ENCODE measurements around the gene ARHGEF11. TPM values are rescaled to one million over a fixed set of nuclear protein-coding genes. Genes with fewer than 3 reads are reported as not detected.

Gene ARHGEF11
- total and polyA plus RNA-seq, 8 donors = 9.1 to 21.0 (median 12.3) TPM

DNA sequence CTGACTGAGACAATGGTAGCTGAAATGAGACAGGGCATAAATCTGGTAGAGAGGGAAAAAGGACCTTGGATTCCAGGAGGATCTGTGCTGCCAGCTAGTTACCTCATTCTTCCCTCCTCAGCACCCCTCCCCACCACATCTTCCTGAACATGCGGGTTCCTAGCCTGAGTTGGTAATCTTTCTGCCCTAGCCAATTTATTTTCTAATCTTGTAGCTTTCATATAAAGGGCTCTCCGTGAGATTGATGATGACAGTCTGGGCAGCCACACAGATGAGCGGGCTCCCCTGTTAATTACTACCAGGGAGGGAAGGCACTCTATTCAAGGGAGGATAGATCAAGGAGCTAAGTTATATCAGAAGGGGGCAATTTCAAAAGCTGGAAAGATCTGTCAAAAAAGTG, 20.2 kb downstream of the ARHGEF11 start:
- Histone ChIP-seq H3K4me1 (no peaks in the 10 kb centered on the region), H3K4me3 (no peak overlapping the region), H3K27me3 (no peaks in the 10 kb centered on the region), H3K36me3 (no peaks in the 10 kb centered on the region), H3K27ac (no peak overlapping the region), H3K9me3 (no peaks in the 10 kb centered on the region)
- FAIRE-seq (no peak), ATAC-seq (peak; percentile 44 to 71 (median 54)), DNase-seq (no peak)
- 47 to 49% methylated on average over 3 of the region's 3 CpGs for WGBS, 2 donors
- intact Hi-C loops (cut with DNase I) = no loop called here
- TF ChIP-seq, protein P1, sequence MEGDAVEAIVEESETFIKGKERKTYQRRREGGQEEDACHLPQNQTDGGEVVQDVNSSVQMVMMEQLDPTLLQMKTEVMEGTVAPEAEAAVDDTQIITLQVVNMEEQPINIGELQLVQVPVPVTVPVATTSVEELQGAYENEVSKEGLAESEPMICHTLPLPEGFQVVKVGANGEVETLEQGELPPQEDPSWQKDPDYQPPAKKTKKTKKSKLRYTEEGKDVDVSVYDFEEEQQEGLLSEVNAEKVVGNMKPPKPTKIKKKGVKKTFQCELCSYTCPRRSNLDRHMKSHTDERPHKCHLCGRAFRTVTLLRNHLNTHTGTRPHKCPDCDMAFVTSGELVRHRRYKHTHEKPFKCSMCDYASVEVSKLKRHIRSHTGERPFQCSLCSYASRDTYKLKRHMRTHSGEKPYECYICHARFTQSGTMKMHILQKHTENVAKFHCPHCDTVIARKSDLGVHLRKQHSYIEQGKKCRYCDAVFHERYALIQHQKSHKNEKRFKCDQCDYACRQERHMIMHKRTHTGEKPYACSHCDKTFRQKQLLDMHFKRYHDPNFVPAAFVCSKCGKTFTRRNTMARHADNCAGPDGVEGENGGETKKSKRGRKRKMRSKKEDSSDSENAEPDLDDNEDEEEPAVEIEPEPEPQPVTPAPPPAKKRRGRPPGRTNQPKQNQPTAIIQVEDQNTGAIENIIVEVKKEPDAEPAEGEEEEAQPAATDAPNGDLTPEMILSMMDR (IDR thresholded peaks at IDR 0.05) = no peak

DNA sequence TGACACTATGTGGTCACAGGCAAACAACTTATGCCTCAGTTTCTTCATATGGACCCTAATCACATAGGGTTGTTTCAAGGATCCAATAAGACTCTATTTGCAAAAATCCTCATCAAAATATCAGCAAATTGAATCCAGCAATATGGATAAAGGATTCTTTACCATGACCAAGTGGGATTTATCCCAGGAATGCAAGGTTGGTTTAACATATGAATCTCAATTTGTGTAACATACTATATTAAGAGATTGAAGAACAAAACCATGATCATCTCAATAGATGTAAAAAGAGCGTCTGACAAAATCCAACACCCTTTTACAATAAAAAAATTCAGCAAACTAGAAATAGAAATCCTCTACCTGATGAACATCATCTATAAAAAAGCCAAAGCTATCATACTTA, 23.9 kb downstream of the ARHGEF11 start:
- no peaks in the 10 kb centered on the region for H3K4me1 ChIP-seq
- TF ChIP-seq, protein P1 (IDR thresholded peaks at IDR 0.05) = no peak

DNA sequence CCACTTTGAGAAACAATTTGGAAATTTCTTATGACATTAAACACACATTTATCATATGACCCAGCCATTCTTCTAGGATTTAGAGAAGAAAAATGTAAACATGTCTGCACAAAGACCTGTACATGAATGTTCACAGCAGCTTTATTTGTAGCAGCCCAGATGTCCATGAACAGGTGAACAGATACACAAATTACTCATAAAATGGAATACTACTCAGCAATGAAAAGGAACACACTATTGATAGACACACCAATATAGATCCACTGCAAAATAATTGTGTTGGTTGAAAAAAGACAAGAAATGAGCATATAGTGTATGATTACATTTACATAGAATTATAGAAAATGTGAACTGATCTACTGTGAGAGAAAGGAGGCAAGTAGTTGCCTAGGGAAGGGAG, 26.1 kb downstream of the ARHGEF11 start:
- no peak for ATAC-seq
- no peak overlapping the region for H3K4me3 ChIP-seq

More for the DNA sequence above, 23.9 kb downstream of the ARHGEF11 start:
- ATAC-seq = no peak
- no peak for FAIRE-seq
- Histone ChIP-seq H3K27ac (no peak overlapping the region), H3K36me3 (no peaks in the 10 kb centered on the region), H3K4me3 (no peak overlapping the region), H3K9me3 (no peaks in the 10 kb centered on the region), H3K27me3 (no peaks in the 10 kb centered on the region)
- intact Hi-C loops (cut with DNase I) = no loop called here
- WGBS, 2 donors = 97% methylated on average over 1 of the region's 1 CpG
- no peak for DNase-seq

DNA sequence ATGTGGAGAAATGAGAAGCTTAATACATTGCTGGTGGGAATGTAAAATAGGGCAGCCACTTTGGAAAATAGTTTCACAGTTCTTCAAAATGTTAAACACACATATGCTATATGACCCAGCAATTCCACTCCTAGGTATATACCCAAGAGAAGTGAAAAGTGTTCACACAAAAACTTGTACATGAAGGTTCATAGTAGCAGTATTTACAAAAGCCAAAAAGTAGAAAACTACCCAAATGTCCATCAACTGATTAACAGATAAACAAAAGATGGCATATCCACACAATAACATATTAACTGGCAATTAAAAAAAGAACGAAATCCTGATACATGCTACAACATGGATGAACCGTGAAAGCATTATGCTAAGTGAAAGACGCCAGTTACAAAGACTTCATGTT, 33.7 kb downstream of the ARHGEF11 start:
- Histone ChIP-seq H3K36me3 (no peaks in the 10 kb centered on the region), H3K9me3 (no peaks in the 10 kb centered on the region), H3K27ac (no peak overlapping the region), H3K4me1 (no peaks in the 10 kb centered on the region), H3K4me3 (no peak overlapping the region), H3K27me3 (no peaks in the 10 kb centered on the region)
- intact Hi-C loops (cut with DNase I) = no loop called here
- ATAC-seq (no peak), DNase-seq (no peak), FAIRE-seq (no peak)
- TF ChIP-seq, protein P1 (IDR thresholded peaks at IDR 0.05) = no peak
- 97 to 98% methylated on average over 3 of the region's 3 CpGs for WGBS, 2 donors

More for the DNA sequence above, 26.1 kb downstream of the ARHGEF11 start:
- no peak overlapping the region for H3K27ac ChIP-seq
- FAIRE-seq (no peak), DNase-seq (no peak)
- TF ChIP-seq, protein P1 (IDR thresholded peaks at IDR 0.05) = no peak
- no peaks in the 10 kb centered on the region for H3K4me1 ChIP-seq
- intact Hi-C loops (cut with DNase I) = no loop called here
- H3K36me3 ChIP-seq = no peaks in the 10 kb centered on the region
- no peaks in the 10 kb centered on the region for H3K27me3 ChIP-seq
- H3K9me3 ChIP-seq = no peaks in the 10 kb centered on the region

DNA sequence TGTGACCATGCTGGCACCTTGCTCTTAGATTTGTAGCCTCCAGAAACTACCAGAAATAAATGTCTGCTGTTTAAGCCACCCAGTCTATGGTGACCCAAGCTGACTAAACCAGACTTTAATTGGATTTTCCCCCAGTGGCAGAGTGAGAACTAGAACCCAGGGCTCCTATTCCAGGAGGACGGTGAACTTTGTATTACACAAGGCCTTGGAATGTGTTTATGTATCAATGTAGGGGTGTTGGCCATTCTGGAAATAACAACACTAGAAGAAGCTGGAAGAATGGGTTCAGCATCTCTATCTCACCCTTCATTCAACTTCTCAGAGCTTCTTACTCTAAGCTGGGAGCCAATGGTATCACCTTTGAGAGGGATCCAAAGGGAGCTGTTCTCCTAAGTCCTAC, 37.0 kb downstream of the ARHGEF11 start:
- H3K9me3 ChIP-seq = no peaks in the 10 kb centered on the region
- intact Hi-C loops (cut with DNase I) = no loop called here
- H3K36me3 ChIP-seq = no peaks in the 10 kb centered on the region
- H3K4me3 ChIP-seq = no peak overlapping the region
- H3K27ac ChIP-seq = no peak overlapping the region
- H3K4me1 ChIP-seq = no peaks in the 10 kb centered on the region
- FAIRE-seq (no peak), DNase-seq (no peak), ATAC-seq (no peak)
- TF ChIP-seq, protein P1 (IDR thresholded peaks at IDR 0.05) = no peak
- no peaks in the 10 kb centered on the region for H3K27me3 ChIP-seq
- 95 to 96% methylated on average over 1 of the region's 1 CpG for WGBS, 2 donors

All from pancreas (tissue), 10 donors.